Colonic mucosa (tissue), 4 donors: ENCODE measurements around the gene CDR2L. TPM values are rescaled to one million over a fixed set of nuclear protein-coding genes. Genes with fewer than 3 reads are reported as not detected.
"Not testable (repeated sequence)": the region's sequence is repeated elsewhere in the genome, so short reads cannot be mapped to it uniquely, and the experiment has no call there.

Experiments
- DNase-seq: peaks from one replicate; pipeline ENCODE4 v3.0.0-alpha.2; 2020
- H3K27ac ChIP-seq: fragments of 200-600 bp; one replicate; pipeline ENCODE4 v1.8.0; 2021
- H3K27me3 ChIP-seq: fragments of 200-600 bp; one replicate; pipeline ENCODE4 v1.8.0; 2021
- H3K36me3 ChIP-seq: fragments of 200-600 bp; one replicate; pipeline ENCODE4 v1.8.0; 2021
- H3K4me1 ChIP-seq: fragments of 200-600 bp; one replicate; pipeline ENCODE4 v1.8.0; 2021; ENCODE audit warnings: mild to moderate bottlenecking
- H3K4me3 ChIP-seq: fragments of 200-600 bp; one replicate; pipeline ENCODE4 v1.8.0; 2021
- H3K9ac ChIP-seq, 2 donors: one replicate each; pipeline ENCODE4 v1.7.0; 2013; ENCODE audit warnings: control low read depth in 2 of 2, low read depth in 2 of 2, low read length in 2 of 2
- H3K9me3 ChIP-seq: fragments of 200-600 bp; one replicate; pipeline ENCODE4 v1.8.0; 2021
- CTCF ChIP-seq: fragments of 200-600 bp; IDR thresholded peaks from one replicate; pipeline ENCODE4 v1.8.0; 2022; ENCODE audit warnings: antibody characterized with exemption, mild to moderate bottlenecking
- intact Hi-C: fragments of 100-400 bp; cut with DNase I; formaldehyde crosslinking; loops from one replicate; pipeline ENCODE4 v1.14.1; 2022
- total RNA-seq, 2 donors: library from RNA; stranded (reverse); fragmentation: NEBNext Ultra II Directional in 1 of 2; extraction: Animal tissue kit (Norgen Biotek cat#: 25700) in 1 of 2; gene quantifications; one replicate each; pipeline ENCODE4 v1.2.1, GENCODE V29; 2021
- donor health status: healthy.
- donor health status: DM: no; HTN: no; CAD: no.
- donor health status: DM: no; HTN: no; CAD: no.

The CDR2L gene
- total RNA-seq, 2 donors from 2014 or later, result 3.7 to 4.1 TPM

GRCh38 chr17:75004371-75004770 lies 16.9 kb downstream of the CDR2L start:
- H3K36me3 ChIP-seq, result no peaks in the 10 kb centered on the region
- intact Hi-C loops, result no loop called here
- H3K27me3 ChIP-seq, result no peaks in the 10 kb centered on the region
- DNase-seq, result no peak
- H3K9ac ChIP-seq, result no peak overlapping the region
- no peaks in the 10 kb centered on the region for H3K4me1 ChIP-seq
- TF ChIP-seq CTCF, result no peak
- H3K9me3 ChIP-seq, result no peaks in the 10 kb centered on the region
- H3K4me3 ChIP-seq, result no peak overlapping the region
- no peak overlapping the region for H3K27ac ChIP-seq

- intact Hi-C loops, result loop anchor here (5.0 kb wide), 1 partner anchor 43 kb away; no protein-coding TSS in a partner anchor
- Histone ChIP-seq H3K9ac (no peak overlapping the region), H3K4me3 (no peak overlapping the region), H3K36me3 (no peaks in the 10 kb centered on the region), H3K4me1 (no peaks in the 10 kb centered on the region), H3K9me3 (no peaks in the 10 kb centered on the region), H3K27ac (no peak overlapping the region), H3K27me3 (no peaks in the 10 kb centered on the region)
- no peak for TF ChIP-seq CTCF
- DNase-seq, result no peak
These were observed 17.9 kb downstream of the CDR2L start for GRCh38 chr17:75005291-75005690.

- H3K4me3 ChIP-seq, H3K4me1 ChIP-seq: not testable (repeated sequence)
These were observed 18.7 kb downstream of the CDR2L start for GRCh38 chr17:75006084-75006483.

GRCh38 chr17:75006653-75007052 lies 19.2 kb downstream of the CDR2L start:
- Histone ChIP-seq H3K9me3 (no peaks in the 10 kb centered on the region), H3K36me3 (no peaks in the 10 kb centered on the region), H3K9ac (no peak overlapping the region), H3K4me3 (no peak overlapping the region), H3K27ac (no peak overlapping the region), H3K27me3 (no peaks in the 10 kb centered on the region), H3K4me1 (peaks cover 3% of the 10 kb centered on the region)
- no peak for DNase-seq
- no peak for TF ChIP-seq CTCF
- intact Hi-C loops, result loop anchor here (5.0 kb wide), 1 partner anchor 44 kb away; no protein-coding TSS in a partner anchor

More at GRCh38 chr17:75006084-75006483, 18.7 kb downstream of the CDR2L start:
- not testable (repeated sequence) for H3K27ac ChIP-seq, H3K9me3 ChIP-seq, H3K36me3 ChIP-seq, H3K27me3 ChIP-seq, H3K9ac ChIP-seq, DNase-seq
- intact Hi-C loops, result loop anchor here (5.0 kb wide), 1 partner anchor 44 kb away; no protein-coding TSS in a partner anchor

- Histone ChIP-seq H3K27ac (no peak overlapping the region), H3K36me3 (no peaks in the 10 kb centered on the region), H3K27me3 (no peaks in the 10 kb centered on the region), H3K9me3 (no peaks in the 10 kb centered on the region), H3K4me3 (no peak overlapping the region), H3K9ac (no peak overlapping the region), H3K4me1 (peaks cover 4% of the 10 kb centered on the region)
- no peak for TF ChIP-seq CTCF
- intact Hi-C loops, result loop anchor here (5.0 kb wide), 1 partner anchor 46 kb away; no protein-coding TSS in a partner anchor
- no peak for DNase-seq
These were observed 20.9 kb downstream of the CDR2L start for GRCh38 chr17:75008373-75008772.

GRCh38 chr17:75009139-75009724 lies 21.8 kb downstream of the CDR2L start:
- Histone ChIP-seq H3K9me3 (no peaks in the 10 kb centered on the region), H3K27me3 (no peaks in the 10 kb centered on the region), H3K36me3 (no peaks in the 10 kb centered on the region), H3K9ac (peak overlapping the region in 1 of 2 donors; percentile 16), H3K4me3 (no peak overlapping the region), H3K27ac (no peak overlapping the region), H3K4me1 (peaks cover 9% of the 10 kb centered on the region)
- peak; percentile 45 for DNase-seq
- intact Hi-C loops, result loop anchor here (5.0 kb wide), 1 partner anchor 47 kb away; no protein-coding TSS in a partner anchor
- no peak for TF ChIP-seq CTCF
